Urinary bladder (tissue), 4 donors: ENCODE results near the gene CES5A. TPM values are rescaled to one million over a fixed set of nuclear protein-coding genes. Genes with fewer than 3 reads are reported as not detected.

ENCODE experiments used
- DNase-seq: peaks from one replicate; pipeline ENCODE4 v3.0.0-alpha.2; 2015; ENCODE audit errors: extremely low spot score
- H3K27ac ChIP-seq: one replicate; pipeline ENCODE4 v1.5.1; 2013; ENCODE audit warnings: low read depth, mild to moderate bottlenecking, moderate library complexity
- H3K36me3 ChIP-seq: one replicate; pipeline ENCODE4 v1.6.1; 2013; ENCODE audit warnings: mild to moderate bottlenecking, moderate library complexity; ENCODE audit not compliant: insufficient read depth
- H3K4me1 ChIP-seq: one replicate; pipeline ENCODE4 v1.6.1; 2013; ENCODE audit warnings: mild to moderate bottlenecking, moderate library complexity; ENCODE audit not compliant: insufficient read depth
- H3K4me3 ChIP-seq: one replicate; pipeline ENCODE4 v1.5.1; 2013; ENCODE audit warnings: low read depth, low read length
- WGBS: extraction: QIAGEN DNeasy Blood & Tissue Kit; methylation state at CpG from one replicate; pipeline ENCODE4 v1.1.7; 2013; 5-methylcytosine and 5-hydroxymethylcytosine counted together
- polyA plus RNA-seq: library from polyadenylated mRNA; stranded (reverse); fragments of 200-250 nt; gene quantifications from one replicate; pipeline ENCODE4 v1.2.3, GENCODE V29; 2013
- total RNA-seq: library from RNA; depleted of rRNA; stranded (reverse); fragments of >200 nt; gene quantifications from one replicate; pipeline ENCODE4 v1.2.3, GENCODE V29; 2014
- donor health status: healthy with polysubstance abuse.
- donor health status: healthy.

CES5A gene
- total and polyA plus RNA-seq, 2 donors = not detected

DNA sequence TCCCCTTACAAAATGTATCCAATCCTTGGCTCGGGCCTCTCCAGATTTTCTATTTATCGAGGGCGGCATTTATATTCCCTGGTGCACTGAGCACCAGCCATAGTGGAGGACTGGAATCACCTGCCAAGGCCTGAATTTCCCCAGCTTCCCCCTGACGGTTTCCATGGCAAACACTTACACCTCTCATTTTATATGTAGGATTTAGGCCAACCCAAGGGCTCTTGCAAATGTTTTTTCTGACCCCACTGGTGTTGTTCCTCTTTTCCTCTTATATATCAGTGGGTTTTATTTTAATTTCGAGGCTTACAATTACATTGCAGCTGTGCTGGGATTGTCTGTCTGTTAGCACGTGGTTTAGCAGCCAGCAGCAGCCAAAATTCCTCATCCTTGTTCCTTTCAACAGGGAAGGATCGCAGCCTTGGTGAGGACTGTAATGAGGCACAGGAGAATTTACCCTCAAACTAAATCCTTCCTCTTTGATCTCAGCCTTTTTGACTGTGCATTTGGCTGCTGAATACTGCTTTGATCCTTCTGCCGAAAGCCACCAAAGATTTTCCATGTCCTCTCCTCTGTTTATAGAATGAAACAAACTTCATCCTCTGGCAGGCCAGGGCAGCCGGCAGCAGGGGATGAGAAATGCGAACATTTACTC lies 26.5 kb upstream of the CES5A start:
- no peak for DNase-seq
- Histone ChIP-seq H3K4me1 (no peaks in the 10 kb centered on the region), H3K36me3 (no peaks in the 10 kb centered on the region), H3K4me3 (no peak overlapping the region), H3K27ac (no peak overlapping the region)
- WGBS = 43% methylated on average over 10 of the region's 10 CpGs

DNA sequence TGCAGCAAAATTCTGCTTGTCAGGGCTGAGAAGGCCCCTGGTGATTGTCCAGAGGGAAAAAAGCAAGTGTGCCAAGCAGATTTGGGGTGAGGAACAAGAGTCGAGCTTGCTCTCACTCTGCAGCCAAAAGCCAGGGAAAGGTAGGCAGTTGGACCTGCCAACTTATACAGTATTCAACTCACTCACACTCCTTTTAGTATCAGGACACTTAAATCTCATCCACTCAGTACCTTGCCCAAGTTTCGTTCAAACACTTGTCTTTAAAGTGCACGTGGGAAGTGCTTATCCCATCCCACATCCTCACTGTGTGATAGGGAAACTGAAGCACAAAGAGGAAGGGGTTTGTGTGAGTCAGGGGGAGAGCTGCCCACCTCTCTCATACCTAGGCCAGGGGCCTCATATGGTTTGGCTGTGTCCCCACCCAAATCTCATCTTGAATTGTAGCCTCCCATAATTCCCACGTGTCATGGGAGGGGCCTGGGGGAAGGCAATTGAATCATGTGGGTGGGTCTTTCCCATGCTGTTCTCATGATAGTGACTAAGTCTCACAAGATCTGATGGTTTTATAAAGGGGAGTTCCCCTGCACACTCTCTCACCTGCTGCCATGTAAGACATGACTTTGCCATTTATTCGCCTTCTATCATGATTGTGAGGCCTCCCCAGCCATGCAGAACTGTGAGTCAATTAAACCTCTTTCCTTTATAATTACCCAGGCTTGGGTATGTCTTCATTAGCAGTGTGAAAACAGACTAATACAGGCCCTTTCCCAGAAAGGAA lies 25.6 kb upstream of the CES5A start:
- DNase-seq = no peak
- WGBS = 61% methylated on average over 5 of the region's 5 CpGs
- Histone ChIP-seq H3K27ac (no peak overlapping the region), H3K4me3 (no peak overlapping the region), H3K4me1 (no peaks in the 10 kb centered on the region), H3K36me3 (no peaks in the 10 kb centered on the region)

DNA sequence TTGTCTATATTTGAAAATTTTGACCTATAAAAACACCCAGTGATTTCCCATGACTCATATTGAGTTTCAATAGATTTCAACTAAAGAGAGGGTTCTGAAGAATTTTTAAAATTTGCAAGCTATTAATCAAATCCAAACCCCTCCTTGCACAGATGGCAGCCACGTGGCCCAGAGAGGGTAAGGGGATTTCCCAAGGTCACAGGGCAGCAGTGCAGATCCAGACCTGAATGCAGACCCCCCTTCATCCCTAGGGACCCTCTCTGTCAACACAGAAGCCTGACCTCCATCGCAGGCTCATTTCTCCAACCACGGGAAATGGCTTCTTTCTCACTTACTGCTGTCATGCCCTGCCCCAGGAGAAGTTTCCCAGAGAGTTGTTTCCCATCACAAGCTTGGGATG lies 24.7 kb upstream of the CES5A start:
- H3K36me3 ChIP-seq = no peaks in the 10 kb centered on the region
- DNase-seq = no peak
- H3K27ac ChIP-seq = no peak overlapping the region
- WGBS = 45% methylated on average over 3 of the region's 3 CpGs
- H3K4me1 ChIP-seq = no peaks in the 10 kb centered on the region
- no peak overlapping the region for H3K4me3 ChIP-seq

DNA sequence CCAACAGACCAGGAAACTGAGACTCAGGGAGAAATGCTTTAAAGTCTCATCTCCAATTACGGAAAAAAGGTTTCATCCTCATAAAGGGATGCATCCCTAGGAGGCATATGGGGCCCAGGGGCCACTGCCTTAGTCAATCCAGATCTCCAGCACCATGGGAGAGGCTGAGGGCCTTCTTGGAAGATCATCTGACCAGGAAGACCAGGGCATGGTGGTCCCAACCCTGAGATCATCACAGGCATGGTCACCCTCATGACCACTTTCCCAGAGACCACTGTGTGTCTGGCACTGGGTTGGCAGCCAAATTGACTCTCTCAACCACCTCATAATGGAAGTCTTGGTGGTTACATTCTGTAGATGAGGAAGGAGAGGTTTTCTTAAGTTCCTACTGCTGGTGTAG lies 23.4 kb upstream of the CES5A start:
- Histone ChIP-seq H3K4me3 (no peak overlapping the region), H3K27ac (no peak overlapping the region), H3K36me3 (no peaks in the 10 kb centered on the region), H3K4me1 (no peaks in the 10 kb centered on the region)
- WGBS = 83% methylated on average over 1 of the region's 1 CpG
- no peak for DNase-seq

DNA sequence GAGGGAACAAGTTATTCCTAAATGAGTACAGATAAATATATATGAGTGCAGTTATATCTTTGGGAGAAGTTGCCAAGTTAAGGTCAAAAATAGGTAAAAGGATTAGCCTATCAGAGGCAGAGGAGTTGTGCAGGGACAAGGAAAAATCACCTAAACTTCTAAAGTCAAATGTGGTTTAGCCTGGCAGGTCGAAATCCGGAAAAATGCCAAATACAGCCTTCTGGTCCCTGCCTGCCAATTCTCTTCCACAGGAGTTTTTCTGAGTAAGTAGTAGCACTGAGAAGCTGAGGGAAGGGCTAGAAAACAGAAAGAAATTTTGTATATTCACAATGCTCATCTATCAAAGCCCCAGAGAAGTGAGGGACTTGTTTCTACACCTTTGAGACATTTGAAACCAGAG lies 17.6 kb upstream of the CES5A start:
- H3K4me3 ChIP-seq = no peak overlapping the region
- 89% methylated on average over 2 of the region's 2 CpGs for WGBS
- no peaks in the 10 kb centered on the region for H3K36me3 ChIP-seq
- no peak for DNase-seq
- no peak overlapping the region for H3K27ac ChIP-seq
- H3K4me1 ChIP-seq = no peaks in the 10 kb centered on the region

DNA sequence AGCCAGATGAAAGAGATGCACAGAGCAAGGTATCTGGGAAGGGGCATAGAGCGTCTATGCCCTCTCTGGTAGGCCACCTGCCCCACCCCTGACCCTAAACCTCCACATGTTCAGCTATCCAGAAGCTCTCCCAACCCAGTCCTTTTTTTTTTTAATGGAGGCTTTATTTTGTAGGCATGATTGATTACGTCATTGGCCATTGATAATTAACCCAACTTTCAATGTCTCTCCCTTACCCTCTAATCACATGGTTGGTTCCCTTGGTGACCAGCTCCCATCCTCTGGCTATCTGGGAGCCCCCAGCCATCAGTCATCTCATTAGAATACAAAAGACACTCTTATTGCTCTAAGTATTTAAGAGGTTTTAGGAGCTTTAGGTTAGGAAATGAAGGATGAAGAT lies 14.3 kb upstream of the CES5A start:
- Histone ChIP-seq H3K36me3 (no peaks in the 10 kb centered on the region), H3K4me1 (no peaks in the 10 kb centered on the region), H3K4me3 (no peak overlapping the region), H3K27ac (no peak overlapping the region)
- 81% methylated on average over 2 of the region's 2 CpGs for WGBS
- no peak for DNase-seq

DNA sequence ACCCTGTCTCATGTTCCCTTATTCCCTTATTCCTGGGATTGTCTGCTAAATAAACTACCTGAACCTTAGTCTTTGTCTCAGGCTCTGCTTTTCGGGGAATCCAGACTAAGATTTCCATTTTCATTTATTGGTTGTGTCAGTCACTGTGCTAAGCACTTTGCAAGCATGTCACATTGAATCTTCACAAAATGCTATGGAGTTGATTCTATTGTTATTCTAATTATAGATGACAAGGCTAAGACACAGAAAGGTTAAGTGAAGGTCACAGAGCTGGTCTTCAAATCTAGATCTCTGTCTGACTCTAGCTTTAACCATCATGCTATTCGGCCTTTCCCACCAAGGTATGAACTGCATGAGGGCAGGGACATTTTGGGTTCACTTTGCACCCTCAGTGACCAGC lies 13.4 kb upstream of the CES5A start:
- no peak for DNase-seq
- WGBS = 84% methylated on average over 2 of the region's 2 CpGs
- Histone ChIP-seq H3K4me3 (no peak overlapping the region), H3K36me3 (no peaks in the 10 kb centered on the region), H3K27ac (no peak overlapping the region), H3K4me1 (no peaks in the 10 kb centered on the region)

DNA sequence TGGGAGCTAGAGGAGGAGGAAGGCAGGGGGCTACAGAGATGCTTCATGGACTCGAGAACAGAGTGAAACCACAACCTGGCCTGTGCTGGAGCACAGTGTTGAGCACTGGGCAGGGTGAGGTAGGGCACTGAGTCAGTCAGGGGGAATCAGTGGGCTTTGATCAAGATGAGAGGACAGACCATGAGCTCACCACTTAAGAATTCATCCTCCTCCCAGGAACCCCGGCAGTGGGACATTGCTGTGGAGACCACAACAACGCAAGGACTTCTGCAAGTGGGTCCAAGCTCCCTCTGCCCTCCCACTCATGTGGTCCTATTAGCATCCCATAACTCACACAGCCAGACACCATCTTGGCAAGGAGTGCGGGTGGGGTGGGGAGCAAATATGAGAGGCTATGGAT lies 1.7 kb upstream of the CES5A start:
- Histone ChIP-seq H3K4me1 (no peaks in the 10 kb centered on the region), H3K27ac (no peak overlapping the region), H3K4me3 (no peak overlapping the region), H3K36me3 (no peaks in the 10 kb centered on the region)
- WGBS = 63% methylated on average over 4 of the region's 4 CpGs
- DNase-seq = no peak

DNA sequence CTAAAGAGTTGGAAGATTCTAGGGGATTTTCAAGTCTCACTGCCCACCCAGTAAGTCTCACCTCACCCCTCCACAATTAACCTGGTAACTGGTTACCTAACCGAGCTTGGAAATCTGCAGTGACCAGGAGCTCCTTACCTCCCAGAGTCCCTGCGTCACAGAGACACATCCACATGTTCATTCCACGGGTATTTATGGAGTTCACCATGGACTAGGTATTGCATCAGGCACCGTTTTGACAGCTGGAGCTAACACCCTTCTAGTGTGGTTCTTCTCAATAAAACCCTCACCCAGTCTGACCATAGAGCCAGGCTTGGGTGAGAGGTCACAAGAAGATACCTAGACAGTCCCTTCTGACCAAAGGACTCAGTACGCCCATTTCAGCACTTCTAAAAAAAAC lies 2.1 kb downstream of the CES5A start:
- Histone ChIP-seq H3K4me3 (no peak overlapping the region), H3K4me1 (no peaks in the 10 kb centered on the region), H3K27ac (no peak overlapping the region), H3K36me3 (no peaks in the 10 kb centered on the region)
- 81% methylated on average over 5 of the region's 5 CpGs for WGBS
- DNase-seq = no peak

DNA sequence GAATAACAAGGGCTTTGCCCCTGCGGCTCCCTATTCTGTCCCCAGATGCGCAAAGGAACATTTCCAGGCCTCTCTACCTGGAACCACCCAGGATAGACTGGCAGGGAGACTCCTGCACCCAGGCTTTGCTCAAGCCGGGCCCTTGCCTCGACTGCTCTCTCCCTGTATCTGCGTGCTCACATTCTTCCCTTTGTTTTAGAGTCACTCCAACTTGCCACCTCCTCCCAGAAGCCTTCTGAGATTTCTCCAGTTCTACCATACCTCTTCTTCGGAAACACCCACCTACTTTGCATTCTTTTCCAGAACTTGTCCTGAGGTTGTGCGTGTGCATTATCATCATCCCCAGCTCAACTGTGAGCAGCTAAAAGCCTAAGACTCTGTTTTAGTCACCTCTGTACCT lies 3.0 kb downstream of the CES5A start:
- Histone ChIP-seq H3K4me3 (no peak overlapping the region), H3K36me3 (no peaks in the 10 kb centered on the region), H3K4me1 (no peaks in the 10 kb centered on the region), H3K27ac (no peak overlapping the region)
- DNase-seq = no peak
- WGBS = 84% methylated on average over 7 of the region's 7 CpGs

DNA sequence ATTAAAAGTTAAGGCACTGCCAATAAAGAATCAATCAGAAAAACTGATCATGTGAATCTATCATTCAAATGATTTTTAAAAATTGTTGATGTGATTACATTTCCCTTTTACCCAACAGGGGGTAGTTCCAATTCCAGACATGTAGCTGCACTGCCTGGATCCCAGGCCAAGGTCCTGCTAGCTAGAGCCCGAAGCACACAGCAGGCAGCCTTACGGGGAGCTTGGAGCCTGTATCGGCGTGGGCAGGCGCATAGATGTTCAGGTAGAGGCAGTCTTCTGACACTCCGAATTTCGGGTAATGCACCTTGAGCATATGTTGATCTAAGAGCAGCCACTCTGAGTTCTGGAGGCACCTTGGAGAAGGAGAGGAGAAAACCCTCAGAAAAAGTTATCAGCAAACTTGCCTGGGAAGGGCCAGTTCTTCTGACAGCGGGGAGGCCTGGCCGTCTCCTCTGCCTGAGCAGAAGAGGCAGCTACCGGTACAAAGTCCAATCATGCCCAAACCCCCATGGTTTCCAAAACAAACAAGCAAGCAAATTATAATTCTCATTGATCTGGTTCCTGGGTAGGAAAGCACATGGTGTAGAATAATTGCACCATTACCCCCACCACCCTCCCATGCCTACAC lies 3.6 kb downstream of the CES5A start:
- Histone ChIP-seq H3K4me1 (no peaks in the 10 kb centered on the region), H3K36me3 (no peaks in the 10 kb centered on the region), H3K27ac (no peak overlapping the region), H3K4me3 (no peak overlapping the region)
- WGBS = 82% methylated on average over 10 of the region's 10 CpGs
- DNase-seq = no peak

DNA sequence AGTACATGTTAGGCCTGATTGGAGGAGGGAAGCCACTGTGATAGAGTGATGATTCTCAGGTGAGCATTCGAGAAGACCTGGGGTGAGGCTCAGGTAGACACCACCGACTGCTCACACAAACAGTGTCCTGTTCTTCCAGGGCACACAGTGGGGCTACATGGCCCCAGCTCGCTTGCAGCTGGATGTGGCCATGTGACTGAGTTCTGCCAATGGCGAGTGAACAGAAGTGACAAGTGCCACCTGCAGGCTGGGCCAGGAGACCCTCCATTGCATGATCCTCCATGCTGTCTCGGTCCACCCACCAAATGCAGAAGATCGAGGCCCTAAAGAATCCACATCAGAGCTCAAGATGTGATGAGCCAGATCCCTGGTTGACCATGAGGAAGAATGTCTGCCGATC lies 6.2 kb downstream of the CES5A start:
- Histone ChIP-seq H3K4me3 (no peak overlapping the region), H3K36me3 (no peaks in the 10 kb centered on the region), H3K27ac (no peak overlapping the region), H3K4me1 (no peaks in the 10 kb centered on the region)
- WGBS = 89% methylated on average over 7 of the region's 7 CpGs
- DNase-seq = no peak

DNA sequence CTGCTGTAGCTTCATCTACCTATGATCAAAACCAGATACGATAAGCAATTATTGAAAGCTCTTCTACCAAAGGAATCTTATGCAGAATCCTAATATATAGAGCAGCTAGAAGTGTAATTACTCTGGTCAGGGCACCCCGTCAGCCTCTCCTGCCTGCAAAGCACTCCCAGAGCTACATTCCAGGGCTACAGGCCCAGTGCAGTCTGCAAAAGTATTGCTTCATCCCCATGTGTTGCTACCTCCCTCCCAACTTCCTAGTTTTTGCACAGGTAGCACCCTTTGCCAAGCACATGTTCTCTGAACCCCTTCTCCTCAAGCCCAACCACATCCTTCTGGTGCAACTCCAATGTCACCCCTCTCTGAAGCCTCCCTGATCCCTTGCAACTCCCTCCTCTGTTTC lies 7.0 kb downstream of the CES5A start:
- H3K36me3 ChIP-seq = no peaks in the 10 kb centered on the region
- no peak overlapping the region for H3K27ac ChIP-seq
- no peak overlapping the region for H3K4me3 ChIP-seq
- no peaks in the 10 kb centered on the region for H3K4me1 ChIP-seq
- WGBS = 77% methylated on average over 2 of the region's 2 CpGs
- DNase-seq = no peak

DNA sequence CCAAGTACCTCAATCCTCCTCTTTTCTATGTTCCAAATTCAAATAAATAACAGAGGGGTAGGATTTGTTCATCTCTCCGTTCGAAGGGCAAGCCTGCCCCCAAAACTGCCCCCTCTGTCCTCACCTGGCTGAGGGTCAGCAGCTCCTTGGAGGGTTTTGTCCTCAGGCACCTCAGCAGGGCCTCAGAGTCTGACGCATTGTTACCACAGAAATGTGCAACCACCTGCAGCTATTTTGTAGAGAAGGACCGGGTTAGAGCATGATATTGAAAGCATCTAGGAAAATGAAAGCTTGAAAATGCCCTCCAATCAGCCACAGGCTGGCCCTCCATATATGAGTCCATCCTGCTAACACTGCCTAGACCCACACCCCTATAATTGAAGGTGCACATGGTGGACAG lies 13.9 kb downstream of the CES5A start:
- WGBS = 81% methylated on average over 4 of the region's 4 CpGs
- DNase-seq = no peak
- H3K36me3 ChIP-seq = no peaks in the 10 kb centered on the region
- H3K4me3 ChIP-seq = no peak overlapping the region
- H3K4me1 ChIP-seq = no peaks in the 10 kb centered on the region
- no peak overlapping the region for H3K27ac ChIP-seq
